Transverse colon (tissue), 4 donors: Measurements from ENCODE around the gene PLPP3. TPM values are rescaled to one million over a fixed set of nuclear protein-coding genes. Genes with fewer than 3 reads are reported as not detected.

Experiments
- DNase-seq: peaks from one replicate; pipeline ENCODE4 v3.0.0-alpha.2; 2019
- H3K27ac ChIP-seq, 4 donors: fragments of 200-600 bp; sonication (generic); 2 replicates each; pipeline ENCODE4 v1.5.1; 2016 to 2018; ENCODE audit warnings: inconsistent platforms in 4 of 4
- H3K27me3 ChIP-seq: fragments of 200-600 bp; sonication (generic); 2 replicates; pipeline ENCODE4 v1.5.1; 2017; ENCODE audit warnings: inconsistent platforms
- H3K36me3 ChIP-seq, 4 donors: fragments of 200-600 bp; sonication (generic); 2 replicates each; pipeline ENCODE4 v1.5.1; 2017 to 2019; ENCODE audit warnings: inconsistent platforms in 4 of 4
- H3K4me1 ChIP-seq, 4 donors: fragments of 200-600 bp; sonication (generic); 2 replicates each; pipeline ENCODE4 v1.5.1; 2017 to 2020; ENCODE audit warnings: inconsistent platforms in 4 of 4
- H3K4me3 ChIP-seq, 4 donors: fragments of 200-600 bp; sonication (generic); 1 replicate in 1 of 4; 2 replicates in 3 of 4; pipeline versions ENCODE4 v1.5.1 to v1.6.1; 2017 to 2019; ENCODE audit warnings: inconsistent platforms in 4 of 4
- H3K9me3 ChIP-seq, 2 donors: fragments of 200-600 bp; sonication (generic); 2 replicates each; pipeline ENCODE4 v1.5.1; 2017 to 2019; ENCODE audit warnings: inconsistent platforms in 2 of 2
- EP300 ChIP-seq: sonication (generic); formaldehyde crosslinking; IDR thresholded peaks from one replicate; pipeline ENCODE4 v1.6.1; 2017; ENCODE audit warnings: antibody characterized with exemption, low read depth
- POLR2A ChIP-seq: fragments of 450-650 bp; IDR thresholded peaks from one replicate; pipeline ENCODE4 v1.6.1; 2016; ENCODE audit warnings: antibody characterized with exemption, mild to moderate bottlenecking, moderate library complexity
- POLR2AphosphoS5 ChIP-seq, 3 donors: sonication (generic); formaldehyde crosslinking; IDR thresholded peaks; one replicate each; pipeline ENCODE4 v1.6.1; 2016; ENCODE audit warnings: antibody characterized with exemption in 3 of 3
- WGBS, 2 donors: methylation state at CpG; one replicate each; pipeline ENCODE4 v1.1.5; 2018; ENCODE audit warnings: low coverage in 1 of 2; 5-methylcytosine and 5-hydroxymethylcytosine counted together
- in situ Hi-C, 4 donors: fragments of 200-750 bp; cut with MboI; loops; one replicate each; pipeline versions ENCODE4 v1.15.0 to v1.15.1; 2017; ENCODE audit warnings: low sequenced_read_pairs in 3 of 4, low pct_ligation_motif_present in 1 of 4, low pct_unique_long_range_greater_than_20kb in 1 of 4
- intact Hi-C: fragments of 100-400 bp; cut with DNase I; formaldehyde crosslinking; loops from one replicate; pipeline ENCODE4 v1.15.1; 2023; ENCODE audit warnings: low total_unique reads
- total RNA-seq, 4 donors: library from RNA; depleted of rRNA; stranded (reverse); fragments of >200 nt; gene quantifications; one replicate each; pipeline ENCODE4 v1.1.0, GENCODE V29; 2016
- TF ChIP-seq, protein P1 (sequence below), 5 experiments: fragments of 200-600 bp in 3 of 5; fragments of 450-650 bp in 2 of 5; sonication (generic) in 3 of 5; IDR thresholded peaks; 1 replicate in 2 of 5; 2 replicates in 3 of 5; pipeline ENCODE4 v1.5.1; 2016 to 2017; ENCODE audit warnings: antibody characterized with exemption in 5 of 5, inconsistent platforms in 3 of 5, mild to moderate bottlenecking in 2 of 5, moderate library complexity in 1 of 5

PLPP3 gene
- total RNA-seq, 4 donors from 2014 or later, result 51.2 to 75.1 (median 63.3) TPM

GRCh38 chr1:56542651-56543050, 36.7 kb downstream of the PLPP3 start:
- Histone ChIP-seq H3K9me3 (no peaks in the 10 kb centered on the region), H3K36me3 (no peaks in the 10 kb centered on the region), H3K27me3 (no peaks in the 10 kb centered on the region), H3K4me1 (peaks cover 2 to 36% (median 9%) of the 10 kb centered on the region in 4 donors), H3K27ac (no peak overlapping the region), H3K4me3 (no peak overlapping the region)
- in situ Hi-C loops, result no loop called here
- TF ChIP-seq EP300 (no peak), POLR2A (no peak), POLR2AphosphoS5 (IDR thresholded peaks at IDR 0.05) (no peak)
- TF ChIP-seq, protein P1, sequence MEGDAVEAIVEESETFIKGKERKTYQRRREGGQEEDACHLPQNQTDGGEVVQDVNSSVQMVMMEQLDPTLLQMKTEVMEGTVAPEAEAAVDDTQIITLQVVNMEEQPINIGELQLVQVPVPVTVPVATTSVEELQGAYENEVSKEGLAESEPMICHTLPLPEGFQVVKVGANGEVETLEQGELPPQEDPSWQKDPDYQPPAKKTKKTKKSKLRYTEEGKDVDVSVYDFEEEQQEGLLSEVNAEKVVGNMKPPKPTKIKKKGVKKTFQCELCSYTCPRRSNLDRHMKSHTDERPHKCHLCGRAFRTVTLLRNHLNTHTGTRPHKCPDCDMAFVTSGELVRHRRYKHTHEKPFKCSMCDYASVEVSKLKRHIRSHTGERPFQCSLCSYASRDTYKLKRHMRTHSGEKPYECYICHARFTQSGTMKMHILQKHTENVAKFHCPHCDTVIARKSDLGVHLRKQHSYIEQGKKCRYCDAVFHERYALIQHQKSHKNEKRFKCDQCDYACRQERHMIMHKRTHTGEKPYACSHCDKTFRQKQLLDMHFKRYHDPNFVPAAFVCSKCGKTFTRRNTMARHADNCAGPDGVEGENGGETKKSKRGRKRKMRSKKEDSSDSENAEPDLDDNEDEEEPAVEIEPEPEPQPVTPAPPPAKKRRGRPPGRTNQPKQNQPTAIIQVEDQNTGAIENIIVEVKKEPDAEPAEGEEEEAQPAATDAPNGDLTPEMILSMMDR (IDR thresholded peaks at IDR 0.05), result no peak
- no peak for DNase-seq
- intact Hi-C loops, result no loop called here
- 83 to 94% methylated on average over 3 to 5 of the region's 5 CpGs for WGBS, 2 donors

DNA sequence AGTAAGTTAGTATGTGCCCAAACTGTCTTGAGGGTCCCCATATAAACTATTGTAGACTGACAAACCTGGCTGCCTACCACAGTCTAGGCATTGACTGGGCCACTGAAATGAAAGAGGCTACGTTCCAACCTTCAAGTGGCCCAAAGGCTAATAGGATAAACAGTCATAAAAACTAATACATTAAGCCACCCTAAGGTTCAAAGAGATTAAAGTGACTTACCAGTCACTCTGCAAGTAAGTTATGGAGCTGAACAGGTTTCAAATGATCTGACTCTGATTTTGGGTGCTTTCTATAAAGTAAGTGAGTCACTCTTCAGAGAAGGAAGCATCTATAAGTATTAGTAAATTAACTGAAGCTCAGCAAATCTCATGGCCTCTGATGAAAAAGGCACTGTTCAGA, 38.0 kb downstream of the PLPP3 start:
- in situ Hi-C loops, result no loop called here
- H3K27me3 ChIP-seq, result no peaks in the 10 kb centered on the region
- intact Hi-C loops, result no loop called here
- no peak for TF ChIP-seq EP300
- no peak for TF ChIP-seq POLR2AphosphoS5 (IDR thresholded peaks at IDR 0.05)
- TF ChIP-seq, protein P1 (IDR thresholded peaks at IDR 0.05), result no peak
- TF ChIP-seq POLR2A, result no peak
- no peaks in the 10 kb centered on the region for H3K36me3 ChIP-seq
- no peak overlapping the region for H3K4me3 ChIP-seq
- WGBS, 2 donors, result 56 to 84% methylated on average over 1 of the region's 1 CpG
- no peak for DNase-seq
- H3K4me1 ChIP-seq, result peaks cover 2 to 29% (median 9%) of the 10 kb centered on the region in 4 donors
- no peak overlapping the region for H3K27ac ChIP-seq
- H3K9me3 ChIP-seq, result no peaks in the 10 kb centered on the region

- intact Hi-C loops, result no loop called here
- H3K9me3 ChIP-seq, result no peaks in the 10 kb centered on the region
- TF ChIP-seq POLR2A, result no peak
- no peak for TF ChIP-seq EP300
- TF ChIP-seq, protein P1 (IDR thresholded peaks at IDR 0.05), result no peak
- no peak for TF ChIP-seq POLR2AphosphoS5 (IDR thresholded peaks at IDR 0.05)
- in situ Hi-C loops, result no loop called here
- no peak overlapping the region for H3K4me3 ChIP-seq
- H3K27me3 ChIP-seq, result no peaks in the 10 kb centered on the region
- WGBS, 2 donors, result 49 to 60% methylated on average over 1 to 2 of the region's 2 CpGs
- peaks cover 2 to 24% (median 9%) of the 10 kb centered on the region in 4 donors for H3K4me1 ChIP-seq
- DNase-seq, result no peak
- H3K27ac ChIP-seq, result no peak overlapping the region
- peaks cover 0 to 9% (median 0%) of the 10 kb centered on the region in 4 donors for H3K36me3 ChIP-seq
These were observed 38.9 kb downstream of the PLPP3 start for GRCh38 chr1:56540467-56540866.

DNA sequence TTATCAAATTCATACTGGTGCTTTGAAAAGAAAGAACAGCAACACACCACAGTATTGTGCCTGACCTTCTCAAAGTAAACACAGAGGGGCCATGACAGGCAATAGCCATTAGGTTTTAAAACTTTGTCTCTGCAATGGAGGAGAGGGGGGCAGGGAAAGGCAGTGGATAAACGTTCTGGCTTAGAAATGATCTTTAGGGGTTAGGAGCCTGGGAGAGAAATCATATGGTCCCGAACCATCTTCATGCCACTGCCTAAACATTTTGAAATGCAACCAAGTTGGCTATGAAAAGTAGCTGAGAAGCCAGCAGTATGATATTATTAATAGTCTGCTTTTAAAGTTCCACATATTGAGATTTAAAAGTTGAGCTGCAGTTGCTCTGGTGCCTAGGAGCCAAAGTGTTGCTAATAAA, 39.8 kb downstream of the PLPP3 start:
- Histone ChIP-seq H3K27ac (no peak overlapping the region), H3K27me3 (no peaks in the 10 kb centered on the region), H3K9me3 (no peaks in the 10 kb centered on the region), H3K4me3 (no peak overlapping the region), H3K36me3 (peaks cover 0 to 13% (median 0%) of the 10 kb centered on the region in 4 donors), H3K4me1 (peaks cover 2 to 19% (median 9%) of the 10 kb centered on the region in 4 donors)
- TF ChIP-seq POLR2A (no peak), POLR2AphosphoS5 (IDR thresholded peaks at IDR 0.05) (no peak), EP300 (no peak)
- TF ChIP-seq, protein P1 (IDR thresholded peaks at IDR 0.05), result no peak
- no peak for DNase-seq
- in situ Hi-C loops, result no loop called here
- 28 to 45% methylated on average over 2 of the region's 2 CpGs for WGBS, 2 donors
- intact Hi-C loops, result no loop called here
